HUES6 (cell line): Measurements from ENCODE around the gene NPY2R.

Experiments used
- H3K27ac ChIP-seq: 2 replicates; pipeline ENCODE4 v1.7.0; 2013; ENCODE audit warnings: low read depth, mild to moderate bottlenecking, low read length, inconsistent platforms
- H3K27me3 ChIP-seq: 2 replicates; pipeline ENCODE4 v1.6.1; 2013; ENCODE audit warnings: low read length; ENCODE audit not compliant: control insufficient read depth, insufficient read depth
- H3K36me3 ChIP-seq: 2 replicates; pipeline ENCODE4 v1.6.1; 2013; ENCODE audit warnings: low read length; ENCODE audit not compliant: control insufficient read depth, insufficient read depth
- H3K4me1 ChIP-seq: 2 replicates; pipeline ENCODE4 v1.6.1; 2013; ENCODE audit warnings: low read length; ENCODE audit not compliant: control insufficient read depth, insufficient read depth
- H3K4me3 ChIP-seq: 2 replicates; pipeline ENCODE4 v1.5.1; 2013; ENCODE audit warnings: low read depth, low read length
- H3K9ac ChIP-seq: one replicate; pipeline ENCODE4 v1.6.1; 2013; ENCODE audit warnings: mild to moderate bottlenecking, low read length
- H3K9me3 ChIP-seq: 2 replicates; pipeline ENCODE4 v1.6.1; 2013; ENCODE audit warnings: low read depth, low read length; ENCODE audit not compliant: control insufficient read depth, insufficient read depth

The NPY2R gene

GRCh38 chr4:155207534-155208257 lies 740 bp upstream of the NPY2R start:
- Histone ChIP-seq H3K27ac (no peak overlapping the region), H3K4me1 (peaks cover 7% of the 10 kb centered on the region; the same call in 1 of the 2 replicates), H3K9ac (peak overlapping the region; percentile 11), H3K4me3 (peak overlapping the region; percentile 73), H3K36me3 (no peaks in the 10 kb centered on the region), H3K9me3 (no peaks in the 10 kb centered on the region), H3K27me3 (peaks cover 59% of the 10 kb centered on the region)

GRCh38 chr4:155220025-155220424 lies 11.6 kb downstream of the NPY2R start:
- Histone ChIP-seq H3K36me3 (no peaks in the 10 kb centered on the region), H3K9ac (no peak overlapping the region), H3K4me3 (no peak overlapping the region), H3K9me3 (no peaks in the 10 kb centered on the region), H3K27ac (no peak overlapping the region), H3K4me1 (no peaks in the 10 kb centered on the region), H3K27me3 (no peaks in the 10 kb centered on the region)

- H3K4me1 ChIP-seq: no peaks in the 10 kb centered on the region
- H3K27me3 ChIP-seq: no peaks in the 10 kb centered on the region
- H3K9me3 ChIP-seq: no peaks in the 10 kb centered on the region
- H3K27ac ChIP-seq: no peak overlapping the region
- no peaks in the 10 kb centered on the region for H3K36me3 ChIP-seq
- no peak overlapping the region for H3K9ac ChIP-seq
- no peak overlapping the region for H3K4me3 ChIP-seq
Observed at GRCh38 chr4:155227131-155227530, 18.7 kb downstream of the NPY2R start.

- no peaks in the 10 kb centered on the region for H3K4me1 ChIP-seq
- no peak overlapping the region for H3K27ac ChIP-seq
- no peaks in the 10 kb centered on the region for H3K36me3 ChIP-seq
- H3K9ac ChIP-seq: no peak overlapping the region
- H3K4me3 ChIP-seq: no peak overlapping the region
- no peaks in the 10 kb centered on the region for H3K9me3 ChIP-seq
- H3K27me3 ChIP-seq: no peaks in the 10 kb centered on the region
Observed at GRCh38 chr4:155228713-155229112, 20.3 kb downstream of the NPY2R start.

DNA sequence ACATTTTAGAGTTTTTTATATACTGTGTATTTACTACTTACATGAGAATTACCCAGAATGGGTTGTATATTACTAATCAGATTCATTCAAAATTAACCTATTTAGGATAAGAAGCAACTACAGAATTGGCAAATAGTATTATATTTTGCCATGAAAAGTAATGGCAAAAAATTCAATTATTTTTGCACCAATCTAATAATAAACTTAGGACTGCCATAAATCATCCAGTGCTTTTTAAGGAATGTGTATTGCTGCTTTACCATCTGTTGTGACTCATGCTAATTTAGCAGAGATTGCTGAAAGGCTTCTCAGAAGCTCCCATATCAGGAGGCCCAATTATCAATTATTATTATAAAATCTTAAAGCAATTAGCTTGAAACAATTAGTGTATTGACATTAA lies 24.0 kb downstream of the NPY2R start:
- Histone ChIP-seq H3K4me1 (no peaks in the 10 kb centered on the region), H3K9ac (no peak overlapping the region), H3K36me3 (no peaks in the 10 kb centered on the region), H3K9me3 (no peaks in the 10 kb centered on the region), H3K27me3 (no peaks in the 10 kb centered on the region), H3K27ac (no peak overlapping the region), H3K4me3 (no peak overlapping the region)

- Histone ChIP-seq H3K9ac (no peak overlapping the region), H3K36me3 (no peaks in the 10 kb centered on the region), H3K9me3 (no peaks in the 10 kb centered on the region)
Observed at GRCh38 chr4:155234206-155234605, 25.8 kb downstream of the NPY2R start.

DNA sequence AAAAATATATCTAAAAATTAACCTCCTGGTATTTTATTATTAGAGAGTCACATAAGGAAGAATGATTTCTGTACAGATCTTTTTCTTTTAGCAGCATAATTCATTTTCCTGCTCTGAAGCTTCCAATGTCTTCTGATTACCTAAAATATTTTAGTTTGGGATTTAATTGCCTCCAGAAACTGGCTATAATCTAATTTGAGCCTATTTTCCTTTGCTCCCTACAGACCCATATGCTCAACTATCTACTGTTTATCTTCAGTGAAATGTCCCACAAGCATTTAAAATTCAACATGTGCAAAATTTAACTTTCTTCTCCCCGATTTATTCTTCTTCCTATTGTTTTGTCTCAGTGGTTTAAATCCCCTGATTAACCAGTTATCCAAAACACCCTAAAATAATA lies 29.1 kb downstream of the NPY2R start:
- H3K27ac ChIP-seq: no peak overlapping the region
- H3K9ac ChIP-seq: no peak overlapping the region
- H3K27me3 ChIP-seq: no peaks in the 10 kb centered on the region
- no peaks in the 10 kb centered on the region for H3K4me1 ChIP-seq
- H3K36me3 ChIP-seq: no peaks in the 10 kb centered on the region
- no peaks in the 10 kb centered on the region for H3K9me3 ChIP-seq
- no peak overlapping the region for H3K4me3 ChIP-seq

More at GRCh38 chr4:155234206-155234605, 25.8 kb downstream of the NPY2R start:
- Histone ChIP-seq H3K27me3 (no peaks in the 10 kb centered on the region), H3K27ac (no peak overlapping the region), H3K4me3 (no peak overlapping the region), H3K4me1 (no peaks in the 10 kb centered on the region)

- H3K9ac ChIP-seq: no peak overlapping the region
- H3K4me1 ChIP-seq: no peaks in the 10 kb centered on the region
- H3K27me3 ChIP-seq: no peaks in the 10 kb centered on the region
- no peak overlapping the region for H3K27ac ChIP-seq
- no peak overlapping the region for H3K4me3 ChIP-seq
- no peaks in the 10 kb centered on the region for H3K9me3 ChIP-seq
- no peaks in the 10 kb centered on the region for H3K36me3 ChIP-seq
Observed at GRCh38 chr4:155241225-155241624, 32.8 kb downstream of the NPY2R start.

- H3K4me3 ChIP-seq: no peak overlapping the region
- no peaks in the 10 kb centered on the region for H3K36me3 ChIP-seq
- H3K4me1 ChIP-seq: no peaks in the 10 kb centered on the region
- H3K9ac ChIP-seq: no peak overlapping the region
- H3K27me3 ChIP-seq: no peaks in the 10 kb centered on the region
- no peak overlapping the region for H3K27ac ChIP-seq
- H3K9me3 ChIP-seq: no peaks in the 10 kb centered on the region
Observed at GRCh38 chr4:155241664-155242063, 33.2 kb downstream of the NPY2R start.

- Histone ChIP-seq H3K9ac (no peak overlapping the region), H3K27ac (no peak overlapping the region), H3K27me3 (no peaks in the 10 kb centered on the region), H3K9me3 (no peaks in the 10 kb centered on the region), H3K36me3 (no peaks in the 10 kb centered on the region), H3K4me1 (peaks cover 8% of the 10 kb centered on the region), H3K4me3 (no peak overlapping the region)
Observed at GRCh38 chr4:155245105-155245504, 36.7 kb downstream of the NPY2R start.

DNA sequence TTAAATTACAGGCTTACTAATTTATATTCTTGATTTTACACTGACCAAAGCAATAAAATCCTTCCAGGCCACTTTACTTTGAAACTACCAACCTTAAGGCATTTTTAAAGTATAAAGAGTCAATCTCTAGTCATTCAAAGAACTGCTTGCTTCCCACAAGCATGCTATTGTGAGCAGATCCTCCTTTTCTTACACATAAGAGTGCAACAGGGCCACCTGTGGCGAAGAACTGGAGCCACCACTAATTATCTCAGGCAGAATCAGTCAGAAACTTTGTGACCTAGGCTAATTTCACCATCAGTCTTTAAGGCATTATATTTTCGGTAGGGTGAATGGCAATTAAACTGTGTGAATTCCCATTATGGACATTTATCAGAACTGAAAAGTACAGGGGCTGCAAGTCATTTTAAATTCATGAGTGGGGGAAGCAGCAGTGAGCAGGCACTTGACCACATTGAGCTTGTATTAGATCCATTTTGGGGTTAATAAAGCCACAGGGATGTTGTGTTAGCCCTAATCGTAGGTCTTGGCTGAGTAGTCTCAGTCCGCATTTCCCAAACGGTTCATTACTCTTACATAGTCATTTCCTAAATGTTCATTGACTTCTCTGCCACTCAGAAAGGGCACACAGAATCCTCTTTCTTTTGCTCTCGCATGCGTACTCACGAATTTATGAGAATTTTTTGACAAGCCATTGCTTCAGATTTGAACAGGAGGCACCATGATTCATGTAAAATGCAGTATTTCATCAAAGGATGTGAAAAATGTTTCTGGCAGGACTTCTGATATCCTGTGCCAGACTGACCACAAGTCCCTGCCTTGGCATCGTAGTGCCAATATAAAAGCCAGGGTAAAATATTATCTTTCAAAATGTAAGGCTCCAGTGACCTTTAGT lies 39.8 kb downstream of the NPY2R start:
- H3K4me3 ChIP-seq: no peak overlapping the region
- H3K9ac ChIP-seq: no peak overlapping the region
- no peaks in the 10 kb centered on the region for H3K27me3 ChIP-seq
- no peaks in the 10 kb centered on the region for H3K36me3 ChIP-seq
- peaks cover 8% of the 10 kb centered on the region for H3K4me1 ChIP-seq
- no peaks in the 10 kb centered on the region for H3K9me3 ChIP-seq
- no peak overlapping the region for H3K27ac ChIP-seq
